ENCODE measurements around the gene CD247.
A peak's percentile ranks its signal among the peaks of the same experiment; 100 is the strongest.

DNA sequence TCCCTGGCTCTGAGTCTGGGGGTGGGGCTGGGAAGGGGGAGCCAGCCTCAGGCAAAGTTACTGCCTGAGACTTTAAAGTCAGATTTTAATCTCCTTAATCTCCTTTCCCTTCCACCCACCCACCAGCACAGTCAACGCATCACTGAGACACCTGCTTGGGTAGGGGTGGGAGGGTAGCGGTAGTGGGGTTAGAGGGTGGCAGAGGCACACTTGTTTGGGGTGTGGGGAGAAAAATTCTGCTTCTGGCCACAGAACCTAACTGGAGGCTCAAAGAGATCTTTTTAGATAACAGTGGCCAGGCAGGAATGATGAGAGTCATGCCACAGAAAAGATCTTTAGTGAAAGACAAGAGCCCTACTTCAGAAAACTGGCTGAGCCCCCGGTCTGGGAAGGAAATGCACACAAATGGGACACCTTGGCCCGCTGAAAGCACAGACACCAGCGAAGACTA is 44.1 kb downstream of the CD247 start:
- TF ChIP-seq GATA3 (IDR thresholded peaks at IDR 0.05; ENCODE audit: low read depth, low read length) (no peak), GATA2 (IDR thresholded peaks at IDR 0.05; ENCODE audit: low read depth, low read length) (peak; percentile 54)
